HEK293 (cell line): Measurements from ENCODE around the gene ASTN2.

Experiments used
- CTCF ChIA-PET: fragments of 350-600 bp; formaldehyde crosslinking; extraction: SDS; loops from one replicate; lab custom pipeline; 2021; ENCODE audit warnings: antibody characterized with exemption; lab: Yijun Ruan, JAX
- POLR2A ChIA-PET: fragments of 300-600 bp; formaldehyde crosslinking; extraction: SDS; loops from one replicate; lab custom pipeline; 2020; ENCODE audit warnings: antibody characterized with exemption, inconsistent platforms; lab: Yijun Ruan, JAX
- H3K27ac ChIP-seq: fragments of 200-500 bp; sonication (Bioruptor generic); 2 replicates; pipeline ENCODE4 v1.5.1; 2014; ENCODE audit warnings: low read depth, low read length, control low read depth, inconsistent platforms; ENCODE audit errors: extremely low read depth
- H3K36me3 ChIP-seq, 2 experiments: fragments of 200-500 bp in 1 of 2; sonication (Bioruptor generic) in 1 of 2; 1 replicate in 1 of 2; 2 replicates in 1 of 2; pipeline ENCODE4 v1.5.1; 2014 to 2017; ENCODE audit warnings: inconsistent platforms in 2 of 2, low read length in 2 of 2; ENCODE audit not compliant: control insufficient read depth in 2 of 2, insufficient read depth in 1 of 2
- H3K4me1 ChIP-seq: fragments of 200-500 bp; sonication (Bioruptor generic); 2 replicates; pipeline ENCODE4 v1.5.1; 2014; ENCODE audit warnings: mild to moderate bottlenecking, low read length, inconsistent platforms; ENCODE audit not compliant: control insufficient read depth, insufficient read depth
- H3K4me3 ChIP-seq: 2 replicates; pipeline ENCODE4 v1.5.1; 2011; ENCODE audit warnings: low read depth, mild to moderate bottlenecking, control low read depth, low read length, moderate library complexity
- H3K9me3 ChIP-seq: fragments of 200-500 bp; sonication (Bioruptor generic); 2 replicates; pipeline ENCODE4 v1.5.1; 2014; ENCODE audit warnings: low read depth, low read length, inconsistent platforms; ENCODE audit not compliant: control insufficient read depth, insufficient read depth
- ATF2 ChIP-seq: fragments of 450-650 bp; formaldehyde crosslinking; IDR thresholded peaks from 2 replicates; pipeline ENCODE4 v1.5.1; 2016; ENCODE audit warnings: missing biosample characterization, missing genetic modification characterization, low read depth
- KLF17 ChIP-seq: fragments of 450-650 bp; formaldehyde crosslinking; IDR thresholded peaks from 2 replicates; pipeline ENCODE4 v1.5.1; 2016; ENCODE audit warnings: missing biosample characterization, missing genetic modification characterization
- ZBTB44 ChIP-seq: fragments of 450-650 bp; IDR thresholded peaks from 2 replicates; pipeline ENCODE4 v1.5.1; 2018; ENCODE audit warnings: missing biosample characterization, mild to moderate bottlenecking, missing genetic modification characterization
- ZBTB8A ChIP-seq: fragments of 450-650 bp; formaldehyde crosslinking; IDR thresholded peaks from 2 replicates; pipeline ENCODE4 v1.5.1; 2016; ENCODE audit warnings: missing biosample characterization, missing genetic modification characterization
- ZNF10 ChIP-seq: fragments of 450-650 bp; formaldehyde crosslinking; IDR thresholded peaks from 2 replicates; pipeline ENCODE4 v1.5.1; 2017; ENCODE audit warnings: missing biosample characterization, missing genetic modification characterization
- ZNF133 ChIP-seq: fragments of 450-650 bp; formaldehyde crosslinking; IDR thresholded peaks from 2 replicates; pipeline ENCODE4 v1.5.1; 2016; ENCODE audit warnings: missing biosample characterization, missing genetic modification characterization
- ZNF19 ChIP-seq: fragments of 450-650 bp; formaldehyde crosslinking; IDR thresholded peaks from 2 replicates; pipeline ENCODE4; 2016; ENCODE audit warnings: missing biosample characterization, missing genetic modification characterization, low read depth
- ZNF202 ChIP-seq: fragments of 450-650 bp; formaldehyde crosslinking; IDR thresholded peaks from 2 replicates; pipeline ENCODE4 v1.5.1; 2016; ENCODE audit warnings: missing biosample characterization, missing genetic modification characterization, borderline replicate concordance
- ZNF211 ChIP-seq: fragments of 450-650 bp; formaldehyde crosslinking; IDR thresholded peaks from 2 replicates; pipeline ENCODE4 v1.5.1; 2016; ENCODE audit warnings: low read depth, missing biosample characterization, missing genetic modification characterization
- ZNF404 ChIP-seq: fragments of 450-650 bp; formaldehyde crosslinking; IDR thresholded peaks from 2 replicates; pipeline ENCODE4 v1.5.1; 2017; ENCODE audit warnings: missing biosample characterization, missing genetic modification characterization
- ZNF416 ChIP-seq: fragments of 450-650 bp; formaldehyde crosslinking; IDR thresholded peaks from 2 replicates; pipeline ENCODE4 v1.5.1; 2016; ENCODE audit warnings: missing biosample characterization, missing genetic modification characterization
- ZNF501 ChIP-seq: fragments of 450-650 bp; formaldehyde crosslinking; IDR thresholded peaks from 2 replicates; pipeline ENCODE4 v1.5.1; 2016; ENCODE audit warnings: missing biosample characterization, missing genetic modification characterization
- ZNF548 ChIP-seq: fragments of 450-650 bp; formaldehyde crosslinking; IDR thresholded peaks from 2 replicates; pipeline ENCODE4 v1.5.1; 2016; ENCODE audit warnings: missing biosample characterization, missing genetic modification characterization
- ZNF658 ChIP-seq: fragments of 450-650 bp; formaldehyde crosslinking; IDR thresholded peaks from 2 replicates; pipeline ENCODE4; 2016; ENCODE audit warnings: missing biosample characterization, missing genetic modification characterization
- TF ChIP-seq, protein P1 (sequence below): fragments of 450-650 bp; formaldehyde crosslinking; IDR thresholded peaks from 2 replicates; pipeline ENCODE4 v1.5.1; 2017; ENCODE audit warnings: missing biosample characterization, mild to moderate bottlenecking, missing genetic modification characterization, moderate library complexity
- TF ChIP-seq, protein P2 (sequence below): fragments of 450-650 bp; formaldehyde crosslinking; IDR thresholded peaks from 2 replicates; pipeline ENCODE4 v1.5.1; 2016; ENCODE audit warnings: missing biosample characterization, missing genetic modification characterization
- TF ChIP-seq, protein P3 (sequence below): fragments of 450-650 bp; formaldehyde crosslinking; IDR thresholded peaks from 2 replicates; pipeline ENCODE4 v1.5.1; 2016; ENCODE audit warnings: missing biosample characterization, missing genetic modification characterization
- TF ChIP-seq, protein P4 (sequence below): fragments of 450-650 bp; IDR thresholded peaks from 2 replicates; pipeline ENCODE4 v1.5.1; 2018; ENCODE audit warnings: missing biosample characterization, missing genetic modification characterization

Gene ASTN2

DNA sequence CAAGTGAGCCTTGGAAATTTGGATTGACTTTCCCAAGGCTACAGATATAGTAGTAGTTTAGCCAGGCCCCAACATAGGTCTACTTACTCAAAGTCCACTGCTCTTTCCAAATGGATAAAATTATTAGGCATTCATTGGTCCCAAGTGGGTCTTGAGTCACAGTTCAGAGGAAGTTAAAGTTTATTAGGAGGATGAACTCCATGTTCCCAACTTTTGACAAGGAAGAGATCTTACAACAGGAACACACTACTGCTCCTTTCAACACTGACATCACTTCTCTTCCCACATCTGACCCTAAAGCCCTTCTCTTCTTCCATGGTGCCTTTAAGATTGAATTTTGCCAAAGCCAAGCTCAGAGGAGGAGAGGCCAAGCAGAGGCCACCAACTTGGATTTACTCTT lies 962.2 kb downstream of the ASTN2 start:
- Histone ChIP-seq H3K36me3 (no peaks in the 10 kb centered on the region), H3K27ac (no peak overlapping the region), H3K4me1 (no peaks in the 10 kb centered on the region), H3K4me3 (no peak overlapping the region), H3K9me3 (no peaks in the 10 kb centered on the region)
- CTCF ChIA-PET: interaction anchor here (0.6 kb wide), 1 partner anchor 320 kb away, joined by 3 read pairs; no protein-coding TSS in a partner anchor
- no peak for TF ChIP-seq KLF17
- no peak for TF ChIP-seq ZNF202 (tag by site-specific recombination)
- TF ChIP-seq ZNF416: no peak
- TF ChIP-seq, protein P1, sequence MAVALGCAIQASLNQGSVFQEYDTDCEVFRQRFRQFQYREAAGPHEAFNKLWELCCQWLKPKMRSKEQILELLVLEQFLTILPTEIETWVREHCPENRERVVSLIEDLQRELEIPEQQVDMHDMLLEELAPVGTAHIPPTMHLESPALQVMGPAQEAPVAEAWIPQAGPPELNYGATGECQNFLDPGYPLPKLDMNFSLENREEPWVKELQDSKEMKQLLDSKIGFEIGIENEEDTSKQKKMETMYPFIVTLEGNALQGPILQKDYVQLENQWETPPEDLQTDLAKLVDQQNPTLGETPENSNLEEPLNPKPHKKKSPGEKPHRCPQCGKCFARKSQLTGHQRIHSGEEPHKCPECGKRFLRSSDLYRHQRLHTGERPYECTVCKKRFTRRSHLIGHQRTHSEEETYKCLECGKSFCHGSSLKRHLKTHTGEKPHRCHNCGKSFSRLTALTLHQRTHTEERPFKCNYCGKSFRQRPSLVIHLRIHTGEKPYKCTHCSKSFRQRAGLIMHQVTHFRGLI (tag by site-specific recombination): no peak
- no peak for TF ChIP-seq ATF2 (tag by site-specific recombination)
- no peak for TF ChIP-seq ZBTB8A (tag by site-specific recombination)
- TF ChIP-seq, protein P2, sequence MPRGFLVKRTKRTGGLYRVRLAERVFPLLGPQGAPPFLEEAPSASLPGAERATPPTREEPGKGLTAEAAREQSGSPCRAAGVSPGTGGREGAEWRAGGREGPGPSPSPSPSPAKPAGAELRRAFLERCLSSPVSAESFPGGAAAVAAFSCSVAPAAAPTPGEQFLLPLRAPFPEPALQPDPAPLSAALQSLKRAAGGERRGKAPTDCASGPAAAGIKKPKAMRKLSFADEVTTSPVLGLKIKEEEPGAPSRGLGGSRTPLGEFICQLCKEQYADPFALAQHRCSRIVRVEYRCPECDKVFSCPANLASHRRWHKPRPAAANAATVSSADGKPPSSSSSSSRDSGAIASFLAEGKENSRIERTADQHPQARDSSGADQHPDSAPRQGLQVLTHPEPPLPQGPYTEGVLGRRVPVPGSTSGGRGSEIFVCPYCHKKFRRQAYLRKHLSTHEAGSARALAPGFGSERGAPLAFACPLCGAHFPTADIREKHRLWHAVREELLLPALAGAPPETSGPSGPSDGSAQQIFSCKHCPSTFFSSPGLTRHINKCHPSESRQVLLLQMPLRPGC: no peak
- no peak for TF ChIP-seq ZNF658
- TF ChIP-seq ZNF548: no peak
- TF ChIP-seq, protein P3, sequence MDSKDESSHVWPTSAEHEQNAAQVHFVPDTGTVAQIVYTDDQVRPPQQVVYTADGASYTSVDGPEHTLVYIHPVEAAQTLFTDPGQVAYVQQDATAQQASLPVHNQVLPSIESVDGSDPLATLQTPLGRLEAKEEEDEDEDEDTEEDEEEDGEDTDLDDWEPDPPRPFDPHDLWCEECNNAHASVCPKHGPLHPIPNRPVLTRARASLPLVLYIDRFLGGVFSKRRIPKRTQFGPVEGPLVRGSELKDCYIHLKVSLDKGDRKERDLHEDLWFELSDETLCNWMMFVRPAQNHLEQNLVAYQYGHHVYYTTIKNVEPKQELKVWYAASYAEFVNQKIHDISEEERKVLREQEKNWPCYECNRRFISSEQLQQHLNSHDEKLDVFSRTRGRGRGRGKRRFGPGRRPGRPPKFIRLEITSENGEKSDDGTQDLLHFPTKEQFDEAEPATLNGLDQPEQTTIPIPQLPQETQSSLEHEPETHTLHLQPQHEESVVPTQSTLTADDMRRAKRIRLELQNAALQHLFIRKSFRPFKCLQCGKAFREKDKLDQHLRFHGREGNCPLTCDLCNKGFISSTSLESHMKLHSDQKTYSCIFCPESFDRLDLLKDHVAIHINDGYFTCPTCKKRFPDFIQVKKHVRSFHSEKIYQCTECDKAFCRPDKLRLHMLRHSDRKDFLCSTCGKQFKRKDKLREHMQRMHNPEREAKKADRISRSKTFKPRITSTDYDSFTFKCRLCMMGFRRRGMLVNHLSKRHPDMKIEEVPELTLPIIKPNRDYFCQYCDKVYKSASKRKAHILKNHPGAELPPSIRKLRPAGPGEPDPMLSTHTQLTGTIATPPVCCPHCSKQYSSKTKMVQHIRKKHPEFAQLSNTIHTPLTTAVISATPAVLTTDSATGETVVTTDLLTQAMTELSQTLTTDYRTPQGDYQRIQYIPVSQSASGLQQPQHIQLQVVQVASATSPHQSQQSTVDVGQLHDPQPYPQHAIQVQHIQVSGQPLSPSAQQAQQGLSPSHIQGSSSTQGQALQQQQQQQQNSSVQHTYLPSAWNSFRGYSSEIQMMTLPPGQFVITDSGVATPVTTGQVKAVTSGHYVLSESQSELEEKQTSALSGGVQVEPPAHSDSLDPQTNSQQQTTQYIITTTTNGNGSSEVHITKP (tag by site-specific recombination): no peak
- TF ChIP-seq ZNF211: no peak
- TF ChIP-seq ZNF404 (tag by site-specific recombination): no peak
- TF ChIP-seq, all 188 proteins: peak for 0
- POLR2A ChIA-PET: no interaction called here

DNA sequence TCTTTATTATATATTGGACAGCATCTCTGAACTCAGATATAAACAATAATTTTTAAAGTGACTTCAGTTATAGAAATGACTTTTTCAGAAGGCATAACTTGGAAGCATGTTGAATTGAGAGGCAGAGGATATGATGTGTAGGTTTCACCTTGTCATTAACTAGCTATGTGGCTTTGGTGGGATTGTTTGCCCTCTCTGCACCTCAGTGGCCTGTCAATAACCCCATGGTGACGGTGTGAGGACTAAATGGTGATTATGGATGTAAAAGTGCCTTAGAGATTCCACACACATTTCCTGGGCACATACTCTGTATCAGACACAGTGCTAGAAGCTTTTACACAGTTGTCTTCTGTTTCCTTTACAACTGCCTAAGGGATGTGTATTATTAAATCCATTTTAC lies 962.6 kb downstream of the ASTN2 start:
- CTCF ChIA-PET: interaction anchor here (0.5 to 0.6 kb wide), 2 partner anchors 58 to 320 kb away, joined by 3 read pairs; no protein-coding TSS in a partner anchor

More for the DNA sequence above, 962.6 kb downstream of the ASTN2 start:
- POLR2A ChIA-PET: no interaction called here
- no peak overlapping the region for H3K27ac ChIP-seq
- H3K9me3 ChIP-seq: no peaks in the 10 kb centered on the region
- TF ChIP-seq, protein P1 (tag by site-specific recombination): no peak
- no peak for TF ChIP-seq ZBTB44 (tag by site-specific recombination)
- TF ChIP-seq ZNF10 (tag by site-specific recombination): no peak
- TF ChIP-seq ZNF501 (tag by site-specific recombination): no peak
- no peak for TF ChIP-seq ZNF19
- TF ChIP-seq ZNF133 (tag by site-specific recombination): no peak
- TF ChIP-seq, protein P4, sequence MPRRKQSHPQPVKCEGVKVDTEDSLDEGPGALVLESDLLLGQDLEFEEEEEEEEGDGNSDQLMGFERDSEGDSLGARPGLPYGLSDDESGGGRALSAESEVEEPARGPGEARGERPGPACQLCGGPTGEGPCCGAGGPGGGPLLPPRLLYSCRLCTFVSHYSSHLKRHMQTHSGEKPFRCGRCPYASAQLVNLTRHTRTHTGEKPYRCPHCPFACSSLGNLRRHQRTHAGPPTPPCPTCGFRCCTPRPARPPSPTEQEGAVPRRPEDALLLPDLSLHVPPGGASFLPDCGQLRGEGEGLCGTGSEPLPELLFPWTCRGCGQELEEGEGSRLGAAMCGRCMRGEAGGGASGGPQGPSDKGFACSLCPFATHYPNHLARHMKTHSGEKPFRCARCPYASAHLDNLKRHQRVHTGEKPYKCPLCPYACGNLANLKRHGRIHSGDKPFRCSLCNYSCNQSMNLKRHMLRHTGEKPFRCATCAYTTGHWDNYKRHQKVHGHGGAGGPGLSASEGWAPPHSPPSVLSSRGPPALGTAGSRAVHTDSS: no peak
- no peaks in the 10 kb centered on the region for H3K4me1 ChIP-seq
- H3K36me3 ChIP-seq: no peaks in the 10 kb centered on the region
- H3K4me3 ChIP-seq: no peak overlapping the region
